ENCODE data around the gene DIP2C. TPM values are rescaled to one million over a fixed set of nuclear protein-coding genes. Genes with fewer than 3 reads are reported as not detected.

DIP2C gene
- total RNA-seq, 2 donors from 2014 or later = 12.3 to 41.8 TPM

GRCh38 chr10:522350-522749 lies 167.1 kb downstream of the DIP2C start:
- Histone ChIP-seq H3K27me3 (replicated peaks; ENCODE audit: insufficient read depth) (no peaks in the 10 kb centered on the region), H3K36me3 (no peaks in the 10 kb centered on the region), H3K9me3 (no peaks in the 10 kb centered on the region), H3K4me1 (replicated peaks) (no peaks in the 10 kb centered on the region), H3K27ac (no peak overlapping the region), H3K4me3 (no peak overlapping the region)
- no peak for DNase-seq (ENCODE audit: low spot score)
- intact Hi-C loops (cut with DNase I) = no loop called here
- WGBS = 87% methylated on average over 13 of the region's 13 CpGs
- TF ChIP-seq POLR2A (IDR thresholded peaks at IDR 0.05) = no peak
- no peak for TF ChIP-seq CTCF (IDR thresholded peaks at IDR 0.05)
- TF ChIP-seq POLR2AphosphoS5 (IDR thresholded peaks at IDR 0.05) = no peak

- Histone ChIP-seq H3K27ac (no peak overlapping the region), H3K4me3 (no peak overlapping the region), H3K36me3 (no peaks in the 10 kb centered on the region), H3K4me1 (replicated peaks) (no peaks in the 10 kb centered on the region), H3K9me3 (no peaks in the 10 kb centered on the region), H3K27me3 (replicated peaks; ENCODE audit: insufficient read depth) (no peaks in the 10 kb centered on the region)
- 34% methylated on average over 16 of the region's 17 CpGs for WGBS
- intact Hi-C loops (cut with DNase I) = no loop called here
- no peak for DNase-seq (ENCODE audit: low spot score)
- TF ChIP-seq POLR2AphosphoS5 (IDR thresholded peaks at IDR 0.05) = no peak
- no peak for TF ChIP-seq CTCF (IDR thresholded peaks at IDR 0.05)
- TF ChIP-seq POLR2A (IDR thresholded peaks at IDR 0.05) = no peak
Measured at GRCh38 chr10:521261-522250, 167.9 kb downstream of the DIP2C start.

- peak; percentile 75 for DNase-seq (ENCODE audit: low spot score)
- Histone ChIP-seq H3K9me3 (no peaks in the 10 kb centered on the region), H3K36me3 (no peaks in the 10 kb centered on the region), H3K4me1 (replicated peaks) (no peaks in the 10 kb centered on the region), H3K27ac (no peak overlapping the region), H3K27me3 (replicated peaks; ENCODE audit: insufficient read depth) (no peaks in the 10 kb centered on the region), H3K4me3 (no peak overlapping the region)
- 25% methylated on average over 6 of the region's 6 CpGs for WGBS
- TF ChIP-seq POLR2A (IDR thresholded peaks at IDR 0.05) (no peak), POLR2AphosphoS5 (IDR thresholded peaks at IDR 0.05) (peak; percentile 49), CTCF (IDR thresholded peaks at IDR 0.05) (no peak)
- intact Hi-C loops (cut with DNase I) = no loop called here
Measured at GRCh38 chr10:520402-520787, 169.1 kb downstream of the DIP2C start.

- intact Hi-C loops (cut with DNase I) = no loop called here
- WGBS = 82% methylated on average over 24 of the region's 25 CpGs
- Histone ChIP-seq H3K4me1 (replicated peaks) (no peaks in the 10 kb centered on the region), H3K4me3 (no peak overlapping the region), H3K36me3 (no peaks in the 10 kb centered on the region), H3K9me3 (no peaks in the 10 kb centered on the region), H3K27me3 (replicated peaks; ENCODE audit: insufficient read depth) (no peaks in the 10 kb centered on the region), H3K27ac (no peak overlapping the region)
- no peak for TF ChIP-seq POLR2A (IDR thresholded peaks at IDR 0.05)
- no peak for TF ChIP-seq POLR2AphosphoS5 (IDR thresholded peaks at IDR 0.05)
- TF ChIP-seq CTCF (IDR thresholded peaks at IDR 0.05) = no peak
- DNase-seq (ENCODE audit: low spot score) = no peak
Measured at GRCh38 chr10:519716-520401, 169.6 kb downstream of the DIP2C start.

Measured in prostate gland (tissue), 2 donors.